ENCODE results near the gene CLASP2. TPM values are rescaled to one million over a fixed set of nuclear protein-coding genes. Genes with fewer than 3 reads are reported as not detected.

Gene CLASP2
- polyA plus RNA-seq, 3 donors = 46.4 to 66.5 (median 59.4) TPM

- no peak for DNase-seq (ENCODE audit: extremely low read depth in 1 of 11, low read depth in 9 of 11, low spot score in 4 of 11)
Observed at GRCh38 chr3:33650495-33650894, 67.6 kb downstream of the CLASP2 start.

GRCh38 chr3:33648793-33649192, 69.3 kb downstream of the CLASP2 start:
- DNase-seq (ENCODE audit: extremely low read depth in 1 of 11, low read depth in 9 of 11, low spot score in 4 of 11) = no peak

GRCh38 chr3:33646406-33646805, 71.6 kb downstream of the CLASP2 start:
- DNase-seq (ENCODE audit: extremely low read depth in 1 of 11, low read depth in 9 of 11, low spot score in 4 of 11) = no peak

- DNase-seq (ENCODE audit: extremely low read depth in 1 of 11, low read depth in 9 of 11, low spot score in 4 of 11) = no peak
Observed at GRCh38 chr3:33645060-33645647, 72.9 kb downstream of the CLASP2 start.

GRCh38 chr3:33644582-33644981, 73.5 kb downstream of the CLASP2 start:
- no peak for DNase-seq (ENCODE audit: extremely low read depth in 1 of 11, low read depth in 9 of 11, low spot score in 4 of 11)

GRCh38 chr3:33642806-33643205, 75.2 kb downstream of the CLASP2 start:
- DNase-seq (ENCODE audit: extremely low read depth in 1 of 11, low read depth in 9 of 11, low spot score in 4 of 11) = no peak

- no peak for DNase-seq (ENCODE audit: extremely low read depth in 1 of 11, low read depth in 9 of 11, low spot score in 4 of 11)
Observed at GRCh38 chr3:33639889-33640288, 78.2 kb downstream of the CLASP2 start.

- no peak for DNase-seq (ENCODE audit: extremely low read depth in 1 of 11, low read depth in 9 of 11, low spot score in 4 of 11)
Observed at GRCh38 chr3:33637482-33637881, 80.6 kb downstream of the CLASP2 start.

GRCh38 chr3:33636125-33636850, 81.8 kb downstream of the CLASP2 start:
- peak in 6 of 11 donors; percentile 35 to 57 (median 42) for DNase-seq (ENCODE audit: extremely low read depth in 1 of 11, low read depth in 9 of 11, low spot score in 4 of 11)

DNA sequence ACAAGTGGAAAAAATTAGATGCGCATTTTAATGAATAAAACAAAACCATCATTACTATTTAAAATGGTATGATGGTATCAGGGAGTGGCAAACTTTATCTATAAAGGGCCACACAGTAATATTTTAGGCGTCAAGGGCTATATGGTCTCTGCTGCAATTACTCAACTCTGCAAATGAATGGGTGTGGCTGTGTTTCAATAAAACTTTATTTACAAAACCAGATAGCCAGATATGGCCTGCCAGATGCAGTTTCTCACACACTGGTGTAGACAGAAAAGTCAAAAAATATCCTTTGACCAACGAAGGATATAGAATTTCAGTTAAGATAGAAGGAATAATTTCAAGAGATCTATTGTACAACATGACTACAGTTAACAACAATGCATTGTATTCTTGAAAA, 83.8 kb downstream of the CLASP2 start:
- DNase-seq (ENCODE audit: extremely low read depth in 1 of 11, low read depth in 9 of 11, low spot score in 4 of 11) = no peak

DNA sequence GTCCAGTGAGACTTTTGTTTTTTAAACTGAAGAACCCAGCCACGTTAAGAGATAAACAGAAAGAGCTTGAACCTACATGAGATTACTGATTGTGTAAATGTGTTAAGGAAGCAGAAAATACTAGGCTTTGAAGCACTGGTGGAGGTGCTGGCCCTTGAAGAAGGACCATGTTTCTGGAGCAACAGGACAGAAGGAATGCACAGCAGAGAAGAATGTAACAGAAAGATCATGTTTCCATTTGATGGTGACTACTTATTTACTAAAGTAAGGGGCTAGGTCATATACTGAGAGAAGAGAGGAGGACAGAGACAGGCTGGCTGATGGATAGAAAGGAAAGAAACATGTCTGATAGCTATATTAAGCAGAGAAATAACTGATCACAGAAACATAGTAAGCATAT, 88.8 kb downstream of the CLASP2 start:
- DNase-seq (ENCODE audit: extremely low read depth in 1 of 11, low read depth in 9 of 11, low spot score in 4 of 11) = no peak

DNA sequence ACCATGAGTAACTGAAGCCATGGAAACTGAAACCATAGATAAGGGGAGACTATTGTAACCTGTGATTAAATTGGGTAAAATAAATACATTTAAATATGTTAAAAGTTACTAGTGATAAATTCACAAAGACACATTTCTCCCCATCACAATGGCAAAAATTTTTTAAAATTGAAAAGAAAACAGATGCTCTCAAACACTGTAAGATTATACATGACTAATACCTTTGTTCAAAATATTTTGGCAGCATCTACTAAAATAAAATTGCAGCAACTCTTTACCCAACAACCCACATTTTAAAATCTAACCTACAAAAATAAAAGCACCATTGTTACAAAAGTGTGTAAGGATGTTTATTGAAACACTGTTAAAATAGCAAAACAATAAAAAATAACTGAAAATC, 93.3 kb downstream of the CLASP2 start:
- no peak for DNase-seq (ENCODE audit: extremely low read depth in 1 of 11, low read depth in 9 of 11, low spot score in 4 of 11)

- no peak for DNase-seq (ENCODE audit: extremely low read depth in 1 of 11, low read depth in 9 of 11, low spot score in 4 of 11)
Observed at GRCh38 chr3:33613041-33613440, 105.0 kb downstream of the CLASP2 start.

- DNase-seq (ENCODE audit: extremely low read depth in 1 of 11, low read depth in 9 of 11, low spot score in 4 of 11) = no peak
Observed at GRCh38 chr3:33612607-33613006, 105.4 kb downstream of the CLASP2 start.

GRCh38 chr3:33602829-33603228, 115.2 kb downstream of the CLASP2 start:
- DNase-seq (ENCODE audit: extremely low read depth in 1 of 11, low read depth in 9 of 11, low spot score in 4 of 11) = no peak

- no peak for DNase-seq (ENCODE audit: extremely low read depth in 1 of 11, low read depth in 9 of 11, low spot score in 4 of 11)
Observed at GRCh38 chr3:33597257-33597689, 120.8 kb downstream of the CLASP2 start.

DNA sequence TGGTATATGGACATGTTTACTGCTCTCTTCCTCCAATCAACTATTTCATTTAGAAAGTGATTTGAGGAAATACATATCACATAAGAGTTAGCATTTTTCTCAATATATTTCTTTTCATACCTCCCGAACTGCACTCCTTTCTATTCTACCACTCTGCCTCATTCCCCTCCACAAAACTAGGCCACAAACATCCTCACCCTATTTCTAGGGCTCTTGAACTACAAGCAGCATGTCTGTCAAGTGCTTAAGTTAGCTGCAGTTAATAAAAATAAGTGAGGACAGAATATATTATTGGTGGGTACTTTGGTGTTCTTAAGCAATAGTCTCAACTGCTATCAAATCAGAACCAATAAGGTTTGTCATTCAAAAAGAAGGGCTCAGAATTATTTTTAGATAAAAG, 125.1 kb downstream of the CLASP2 start:
- no peak for DNase-seq (ENCODE audit: extremely low read depth in 1 of 11, low read depth in 9 of 11, low spot score in 4 of 11)

DNA sequence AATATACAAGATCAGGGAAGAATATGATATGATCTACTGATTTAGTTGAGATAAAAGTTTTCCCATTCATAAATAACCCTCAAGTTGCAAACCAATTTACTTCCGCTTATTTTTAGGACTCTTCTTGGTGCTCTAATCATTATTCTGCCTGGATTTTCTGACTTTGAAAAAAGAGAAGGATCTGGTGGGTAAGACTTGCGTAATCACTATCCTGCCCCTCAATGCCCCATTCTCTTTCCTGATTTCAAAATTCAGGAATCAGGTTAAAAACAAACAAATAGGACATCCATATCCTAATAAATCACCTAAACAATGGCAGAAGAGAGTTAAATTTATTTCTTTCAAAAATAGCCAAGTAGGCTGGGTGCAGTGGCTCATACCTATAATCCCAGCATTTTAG, 127.5 kb downstream of the CLASP2 start:
- no peak for DNase-seq (ENCODE audit: extremely low read depth in 1 of 11, low read depth in 9 of 11, low spot score in 4 of 11)

- no peak for DNase-seq (ENCODE audit: extremely low read depth in 1 of 11, low read depth in 9 of 11, low spot score in 4 of 11)
Observed at GRCh38 chr3:33586402-33586801, 131.7 kb downstream of the CLASP2 start.

- peak in 1 of 11 donors; percentile 4 for DNase-seq (ENCODE audit: extremely low read depth in 1 of 11, low read depth in 9 of 11, low spot score in 4 of 11)
Observed at GRCh38 chr3:33582234-33582633, 135.8 kb downstream of the CLASP2 start.

GRCh38 chr3:33581666-33582065, 136.4 kb downstream of the CLASP2 start:
- DNase-seq (ENCODE audit: extremely low read depth in 1 of 11, low read depth in 9 of 11, low spot score in 4 of 11) = no peak

Measured in renal cortex interstitium (tissue), 11 donors.